Right kidney (tissue), 1 donor: ENCODE results near the gene ARL2BP.

Experiments used
- DNase-seq: peaks from one replicate; pipeline ENCODE4 v3.0.0-alpha.2; 2016

ARL2BP gene

GRCh38 chr16:57283214-57283958 lies 38.3 kb downstream of the ARL2BP start:
- DNase-seq, result peak; percentile 48

- DNase-seq, result no peak
Measured at GRCh38 chr16:57283959-57284208, 38.8 kb downstream of the ARL2BP start.

- DNase-seq, result peak; percentile 89
Measured at GRCh38 chr16:57284209-57284951, 39.3 kb downstream of the ARL2BP start, which contains the start of gene PLLP. Gene PLLP, minus strand, starts transcription at chr16:57284672. Its CDS starts 132 bp downstream, at chr16:57284540.

- no peak for DNase-seq
Measured at GRCh38 chr16:57284952-57285363, 39.9 kb downstream of the ARL2BP start.

- no peak for DNase-seq
Measured at GRCh38 chr16:57285379-57285778, 40.3 kb downstream of the ARL2BP start.

GRCh38 chr16:57289391-57290257 lies 44.6 kb downstream of the ARL2BP start:
- no peak for DNase-seq

- no peak for DNase-seq
Measured at GRCh38 chr16:57297856-57298255, 52.8 kb downstream of the ARL2BP start.

GRCh38 chr16:57299009-57299718 lies 54.1 kb downstream of the ARL2BP start:
- DNase-seq, result no peak

GRCh38 chr16:57299719-57300386 lies 54.8 kb downstream of the ARL2BP start:
- peak; percentile 86 for DNase-seq

- DNase-seq, result peak; percentile 87
Measured at GRCh38 chr16:57300387-57301125, 55.5 kb downstream of the ARL2BP start.

GRCh38 chr16:57301126-57301817 lies 56.2 kb downstream of the ARL2BP start:
- DNase-seq, result no peak
